HepG2 (cell line): ENCODE measurements around the gene SCEL. TPM values are rescaled to one million over a fixed set of nuclear protein-coding genes. Genes with fewer than 3 reads are reported as not detected.

Experiments
- JDP2 ChIP-seq: sonication (generic); formaldehyde crosslinking; IDR thresholded peaks from 2 replicates; pipeline ENCODE4 v1.8.1; 2022; ENCODE audit warnings: missing genetic modification reagents, borderline replicate concordance
- SATB2 ChIP-seq: sonication (generic); formaldehyde crosslinking; IDR thresholded peaks from 2 replicates; pipeline ENCODE4 v1.5.0; 2020; ENCODE audit warnings: missing genetic modification reagents
- polyA plus RNA-seq, 8 experiments: library from polyadenylated mRNA; depleted of rRNA in 3 of 8; stranded (reverse) in 7 of 8; unstranded in 1 of 8; fragments of >200 nt; fragmentation: Illumina TruSeq in 4 of 8; extraction: Trizol in 4 of 8; gene quantifications; 2 replicates each; pipeline versions ENCODE4 v1.2.1 to v1.2.3, GENCODE V29; 2011 to 2016; ENCODE audit warnings: low read depth in 4 of 8, missing spikeins in 1 of 8, mixed read lengths in 1 of 8; ENCODE audit not compliant: insufficient read depth in 1 of 8
- total RNA-seq, 5 experiments: library from RNA; depleted of rRNA; stranded (reverse); fragments of >200 nt; fragmentation: Illumina TruSeq; extraction: Trizol; gene quantifications; 2 replicates each; pipeline ENCODE4 v1.2.3, GENCODE V29; 2016; ENCODE audit warnings: low read depth in 1 of 5
- TF ChIP-seq, protein P1 (sequence below): sonication (generic); formaldehyde crosslinking; IDR thresholded peaks from 2 replicates; pipeline ENCODE4 v1.4.0; 2020; ENCODE audit warnings: mild to moderate bottlenecking, missing genetic modification reagents
- TF ChIP-seq, protein P2 (sequence below): sonication (generic); formaldehyde crosslinking; IDR thresholded peaks from 2 replicates; pipeline ENCODE4 v1.4.0; 2020; ENCODE audit warnings: low read depth, missing genetic modification reagents
- TF ChIP-seq, protein P3 (sequence below): sonication (generic); formaldehyde crosslinking; IDR thresholded peaks from 2 replicates; pipeline ENCODE4 v1.8.1; 2023; ENCODE audit warnings: missing genetic modification reagents, mild to moderate bottlenecking, borderline replicate concordance
- TF ChIP-seq, protein P4 (sequence below): conservative IDR thresholded peaks from 2 replicates; pipeline ENCODE4 v1.6.1; 2018; ENCODE audit warnings: missing genetic modification reagents

Gene SCEL
- total and polyA plus RNA-seq, 2 of the 13 experiments (the other 11 are each of a cell fraction or from before 2014, with no cell fraction given), result not detected

DNA sequence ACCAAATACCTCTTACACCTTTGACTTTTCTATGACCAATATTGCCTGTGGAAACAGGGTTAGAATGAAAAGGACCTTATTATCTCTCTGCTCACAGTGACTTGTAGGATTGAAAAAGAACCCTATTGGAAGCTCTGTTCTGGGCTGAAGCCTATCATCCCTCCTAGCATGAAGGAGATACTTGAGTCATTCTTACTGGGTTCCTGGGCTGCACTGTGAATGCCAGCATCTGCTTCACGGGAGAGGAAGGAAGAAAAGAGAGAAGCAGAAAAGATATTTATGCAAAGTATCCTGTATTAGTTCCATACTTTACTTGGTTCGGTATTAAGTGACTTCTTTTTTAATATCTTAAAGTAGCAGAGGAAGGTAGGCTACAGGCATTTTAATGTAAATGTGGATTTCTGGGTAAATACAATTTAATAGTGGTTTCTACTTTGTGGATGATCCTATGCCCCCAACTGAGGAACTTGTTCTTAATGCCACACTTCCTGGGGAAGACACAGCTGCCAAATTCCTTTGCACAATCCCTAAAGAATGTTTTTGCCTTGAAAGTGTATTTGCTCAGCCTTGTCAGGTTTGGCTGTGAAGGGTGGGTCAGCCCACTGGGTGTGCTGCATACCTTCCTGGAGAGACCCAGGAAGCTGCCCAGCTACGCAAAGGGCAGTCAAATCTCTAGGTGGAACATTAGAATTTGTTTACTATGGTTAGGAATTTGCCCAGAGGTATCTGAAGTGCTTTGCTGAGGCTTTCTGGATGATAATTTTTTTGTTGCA, 13.7 kb upstream of the SCEL start (continued):
- TF ChIP-seq, protein P1, sequence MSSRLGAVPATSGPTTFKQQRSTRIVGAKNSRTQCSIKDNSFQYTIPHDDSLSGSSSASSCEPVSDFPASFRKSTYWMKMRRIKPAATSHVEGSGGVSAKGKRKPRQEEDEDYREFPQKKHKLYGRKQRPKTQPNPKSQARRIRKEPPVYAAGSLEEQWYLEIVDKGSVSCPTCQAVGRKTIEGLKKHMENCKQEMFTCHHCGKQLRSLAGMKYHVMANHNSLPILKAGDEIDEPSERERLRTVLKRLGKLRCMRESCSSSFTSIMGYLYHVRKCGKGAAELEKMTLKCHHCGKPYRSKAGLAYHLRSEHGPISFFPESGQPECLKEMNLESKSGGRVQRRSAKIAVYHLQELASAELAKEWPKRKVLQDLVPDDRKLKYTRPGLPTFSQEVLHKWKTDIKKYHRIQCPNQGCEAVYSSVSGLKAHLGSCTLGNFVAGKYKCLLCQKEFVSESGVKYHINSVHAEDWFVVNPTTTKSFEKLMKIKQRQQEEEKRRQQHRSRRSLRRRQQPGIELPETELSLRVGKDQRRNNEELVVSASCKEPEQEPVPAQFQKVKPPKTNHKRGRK (CRISPR knock-in tag), result no peak
- TF ChIP-seq, protein P2, sequence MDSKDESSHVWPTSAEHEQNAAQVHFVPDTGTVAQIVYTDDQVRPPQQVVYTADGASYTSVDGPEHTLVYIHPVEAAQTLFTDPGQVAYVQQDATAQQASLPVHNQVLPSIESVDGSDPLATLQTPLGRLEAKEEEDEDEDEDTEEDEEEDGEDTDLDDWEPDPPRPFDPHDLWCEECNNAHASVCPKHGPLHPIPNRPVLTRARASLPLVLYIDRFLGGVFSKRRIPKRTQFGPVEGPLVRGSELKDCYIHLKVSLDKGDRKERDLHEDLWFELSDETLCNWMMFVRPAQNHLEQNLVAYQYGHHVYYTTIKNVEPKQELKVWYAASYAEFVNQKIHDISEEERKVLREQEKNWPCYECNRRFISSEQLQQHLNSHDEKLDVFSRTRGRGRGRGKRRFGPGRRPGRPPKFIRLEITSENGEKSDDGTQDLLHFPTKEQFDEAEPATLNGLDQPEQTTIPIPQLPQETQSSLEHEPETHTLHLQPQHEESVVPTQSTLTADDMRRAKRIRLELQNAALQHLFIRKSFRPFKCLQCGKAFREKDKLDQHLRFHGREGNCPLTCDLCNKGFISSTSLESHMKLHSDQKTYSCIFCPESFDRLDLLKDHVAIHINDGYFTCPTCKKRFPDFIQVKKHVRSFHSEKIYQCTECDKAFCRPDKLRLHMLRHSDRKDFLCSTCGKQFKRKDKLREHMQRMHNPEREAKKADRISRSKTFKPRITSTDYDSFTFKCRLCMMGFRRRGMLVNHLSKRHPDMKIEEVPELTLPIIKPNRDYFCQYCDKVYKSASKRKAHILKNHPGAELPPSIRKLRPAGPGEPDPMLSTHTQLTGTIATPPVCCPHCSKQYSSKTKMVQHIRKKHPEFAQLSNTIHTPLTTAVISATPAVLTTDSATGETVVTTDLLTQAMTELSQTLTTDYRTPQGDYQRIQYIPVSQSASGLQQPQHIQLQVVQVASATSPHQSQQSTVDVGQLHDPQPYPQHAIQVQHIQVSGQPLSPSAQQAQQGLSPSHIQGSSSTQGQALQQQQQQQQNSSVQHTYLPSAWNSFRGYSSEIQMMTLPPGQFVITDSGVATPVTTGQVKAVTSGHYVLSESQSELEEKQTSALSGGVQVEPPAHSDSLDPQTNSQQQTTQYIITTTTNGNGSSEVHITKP, result no peak
- TF ChIP-seq SATB2 (no peak), JDP2 (CRISPR knock-in tag) (no peak)
- TF ChIP-seq, protein P3, sequence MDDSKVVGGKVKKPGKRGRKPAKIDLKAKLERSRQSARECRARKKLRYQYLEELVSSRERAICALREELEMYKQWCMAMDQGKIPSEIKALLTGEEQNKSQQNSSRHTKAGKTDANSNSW (CRISPR knock-in tag), result no peak
- TF ChIP-seq, protein P4, sequence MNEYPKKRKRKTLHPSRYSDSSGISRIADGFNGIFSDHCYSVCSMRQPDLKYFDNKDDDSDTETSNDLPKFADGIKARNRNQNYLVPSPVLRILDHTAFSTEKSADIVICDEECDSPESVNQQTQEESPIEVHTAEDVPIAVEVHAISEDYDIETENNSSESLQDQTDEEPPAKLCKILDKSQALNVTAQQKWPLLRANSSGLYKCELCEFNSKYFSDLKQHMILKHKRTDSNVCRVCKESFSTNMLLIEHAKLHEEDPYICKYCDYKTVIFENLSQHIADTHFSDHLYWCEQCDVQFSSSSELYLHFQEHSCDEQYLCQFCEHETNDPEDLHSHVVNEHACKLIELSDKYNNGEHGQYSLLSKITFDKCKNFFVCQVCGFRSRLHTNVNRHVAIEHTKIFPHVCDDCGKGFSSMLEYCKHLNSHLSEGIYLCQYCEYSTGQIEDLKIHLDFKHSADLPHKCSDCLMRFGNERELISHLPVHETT (CRISPR knock-in tag), result no peak
